Activated CD4-positive, alpha-beta memory T cell treated with anti-CD3 and anti-CD28 coated beads for 36 hours (primary cell): ENCODE data around the gene GNG14. TPM values are rescaled to one million over a fixed set of nuclear protein-coding genes. Genes with fewer than 3 reads are reported as not detected.

ENCODE experiments used
- CTCF ChIA-PET: fragments of 350-600 bp; sonication (Branson Sonifier 250); formaldehyde crosslinking; loops from one replicate; lab custom pipeline; 2021; ENCODE audit warnings: antibody characterized with exemption, inconsistent platforms; lab: Charles Lee
- POLR2A ChIA-PET: fragments of 350-600 bp; sonication (Branson Sonifier 250); formaldehyde crosslinking; loops from one replicate; lab custom pipeline; 2021; ENCODE audit warnings: antibody characterized with exemption; lab: Charles Lee
- DNase-seq: peaks from one replicate; pipeline ENCODE4 v3.0.0-alpha.2; 2020
- H3K27ac Mint-ChIP-seq: one replicate; pipeline ENCODE4 v1.8.0; 2021; ENCODE audit warnings: mixed read lengths
- H3K27me3 Mint-ChIP-seq: one replicate; pipeline ENCODE4 v1.8.0; 2021; ENCODE audit warnings: mixed read lengths
- H3K36me3 Mint-ChIP-seq: one replicate; pipeline ENCODE4 v1.8.0; 2021; ENCODE audit warnings: mixed read lengths
- H3K4me1 Mint-ChIP-seq: one replicate; pipeline ENCODE4 v1.8.0; 2021; ENCODE audit warnings: low read depth, mixed read lengths
- H3K4me3 Mint-ChIP-seq: one replicate; pipeline ENCODE4 v1.8.0; 2021; ENCODE audit warnings: mild to moderate bottlenecking, mixed read lengths
- H3K9me3 Mint-ChIP-seq: one replicate; pipeline ENCODE4 v1.8.0; 2021; ENCODE audit warnings: mixed read lengths
- intact Hi-C: fragments of 100-400 bp; cut with micrococcal nuclease; formaldehyde crosslinking; loops from one replicate; pipeline ENCODE4 v1.15.1; 2023
- total RNA-seq, 2 experiments: library from RNA; stranded (reverse); gene quantifications; one replicate each; pipeline ENCODE4 v1.2.3, GENCODE V29; 2021

The GNG14 gene
- total RNA-seq, 2 experiments from 2014 or later: not detected

DNA sequence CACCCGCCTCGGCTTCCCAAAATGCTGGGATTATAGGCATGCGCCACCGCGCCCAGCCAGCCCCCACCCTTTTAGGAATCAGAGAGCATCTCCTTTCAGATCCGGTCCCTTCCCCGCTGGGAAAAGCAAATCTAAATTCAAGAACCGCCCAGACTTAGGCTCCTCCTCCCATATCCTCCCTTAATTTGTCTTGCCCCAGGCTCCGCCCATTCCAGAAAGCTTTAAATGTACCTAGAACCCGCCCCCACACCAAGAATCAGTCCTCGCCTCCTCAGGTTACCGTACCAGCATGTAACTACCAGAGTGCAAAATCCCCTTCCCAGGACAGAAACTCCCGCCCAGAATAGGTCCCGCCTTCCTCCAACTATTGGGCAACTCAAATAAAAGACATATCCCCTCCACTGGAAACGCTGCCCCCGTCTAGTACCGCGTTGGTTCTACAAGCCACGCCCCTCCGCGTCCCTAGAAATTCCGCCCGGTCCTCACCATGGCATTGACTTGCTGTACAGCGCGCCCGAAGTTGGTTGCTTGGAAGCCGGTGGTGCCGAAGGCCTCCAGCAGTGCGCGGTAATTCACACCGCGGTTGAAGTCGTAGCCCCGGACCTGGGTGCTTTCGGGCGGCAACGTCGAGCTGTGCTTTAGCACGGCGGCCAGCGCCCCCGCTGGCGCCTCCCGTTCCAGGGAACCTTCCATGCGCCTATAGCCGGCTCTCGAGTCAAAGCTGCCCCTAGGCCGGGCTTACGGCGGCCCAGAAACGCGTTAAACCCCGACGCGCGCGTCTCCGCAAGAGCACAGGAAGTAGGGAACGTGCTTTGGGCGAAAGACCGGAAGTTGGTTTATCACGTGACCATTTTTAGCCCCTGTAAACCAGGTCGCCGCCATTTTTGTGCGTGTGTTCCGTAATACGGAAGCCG, 6.5 kb upstream of the GNG14 start, which contains the start of gene DHPS:
Gene DHPS, minus strand, starts transcription at position 807 of the 914 bp plus-strand sequence. Its CDS starts 114 bp downstream, at position 693.
- H3K27ac Mint-ChIP-seq: peak within 1 kb of the TSS; percentile 94
- no peaks in the 10 kb centered on the region for H3K9me3 Mint-ChIP-seq
- DNase-seq: peak; percentile 95
- ChIA-PET POLR2A (interaction anchor here (0.6 to 2.5 kb wide), 8 partner anchors 9 to 252 kb away, joined by 3 to 12 read pairs (median 4); partner anchors contain the start of genes FARSA, FBXW9, MAN2B1 and TNPO2), CTCF (interaction anchor here (0.7 to 1.9 kb wide), 6 partner anchors 10 to 117 kb away, joined by 3 to 9 read pairs (median 4); no protein-coding TSS in a partner anchor)
- H3K27me3 Mint-ChIP-seq: no peaks in the 10 kb centered on the region
- H3K36me3 Mint-ChIP-seq: peaks cover 23% of the 10 kb centered on the region
- H3K4me1 Mint-ChIP-seq: peaks cover 22% of the 10 kb centered on the region
- intact Hi-C loops: loop anchor here (1.0 to 5.0 kb wide), 5 partner anchors 12 to 130 kb away; partner anchors contain the start of genes FBXW9, TNPO2, ZNF490 and ZNF564
- peak within 1 kb of the TSS; percentile 95 for H3K4me3 Mint-ChIP-seq

DNA sequence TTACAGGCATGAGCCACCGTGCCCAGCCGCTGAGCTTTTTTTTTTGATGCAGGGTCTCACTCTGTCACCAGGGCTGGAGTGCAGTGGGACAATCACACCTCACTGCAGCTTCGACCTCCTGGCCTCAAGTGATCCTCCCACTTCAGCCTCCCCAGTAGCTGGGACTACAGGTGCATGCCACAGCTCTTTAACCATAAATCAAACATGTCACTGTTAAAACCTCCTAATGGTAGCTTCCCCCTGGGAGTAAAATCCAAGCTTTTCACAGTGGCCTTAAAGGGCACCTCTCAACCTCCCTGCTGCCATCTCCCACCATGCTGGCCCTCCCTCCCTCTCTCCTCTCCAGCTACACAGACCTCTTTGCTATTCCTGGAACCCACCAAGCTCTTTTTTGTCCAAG, 2.0 kb upstream of the GNG14 start:
- H3K36me3 Mint-ChIP-seq: peaks cover 4% of the 10 kb centered on the region
- CTCF ChIA-PET: interaction anchor here (0.6 to 1.4 kb wide), 7 partner anchors 8 to 139 kb away, joined by 3 to 7 read pairs (median 3); partner anchors contain the start of gene FBXW9
- no peak for DNase-seq
- intact Hi-C loops: no loop called here
- H3K27ac Mint-ChIP-seq: no peak overlapping the region
- no peak overlapping the region for H3K4me3 Mint-ChIP-seq
- H3K27me3 Mint-ChIP-seq: no peaks in the 10 kb centered on the region
- H3K4me1 Mint-ChIP-seq: peaks cover 5% of the 10 kb centered on the region
- no peaks in the 10 kb centered on the region for H3K9me3 Mint-ChIP-seq
- POLR2A ChIA-PET: no interaction called here

DNA sequence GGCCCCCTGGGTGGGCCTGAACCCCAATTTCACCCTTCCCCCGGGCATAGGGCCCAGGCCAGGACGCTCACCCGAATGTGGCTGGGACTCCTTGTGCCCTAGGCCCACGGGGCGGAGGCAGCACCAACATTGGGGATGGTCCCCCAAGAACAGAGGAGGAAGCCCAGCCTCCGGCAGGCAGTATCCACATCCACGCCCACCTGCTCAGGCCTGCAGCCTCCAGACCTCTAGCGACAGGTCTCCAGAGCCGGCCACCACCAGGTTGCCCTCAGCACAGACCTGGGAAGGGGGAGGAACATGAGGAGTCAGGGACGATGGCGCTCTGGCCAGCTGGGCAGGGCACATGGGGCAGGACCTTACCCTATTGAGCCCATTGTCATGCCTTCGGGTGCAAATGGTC, 1.2 kb downstream of the GNG14 start:
- H3K4me1 Mint-ChIP-seq: no peaks in the 10 kb centered on the region
- DNase-seq: no peak
- H3K27me3 Mint-ChIP-seq: no peaks in the 10 kb centered on the region
- intact Hi-C loops: no loop called here
- H3K36me3 Mint-ChIP-seq: no peaks in the 10 kb centered on the region
- H3K9me3 Mint-ChIP-seq: no peaks in the 10 kb centered on the region
- ChIA-PET CTCF (no interaction called here), POLR2A (no interaction called here)
- no peak overlapping the region for H3K4me3 Mint-ChIP-seq
- H3K27ac Mint-ChIP-seq: no peak overlapping the region

DNA sequence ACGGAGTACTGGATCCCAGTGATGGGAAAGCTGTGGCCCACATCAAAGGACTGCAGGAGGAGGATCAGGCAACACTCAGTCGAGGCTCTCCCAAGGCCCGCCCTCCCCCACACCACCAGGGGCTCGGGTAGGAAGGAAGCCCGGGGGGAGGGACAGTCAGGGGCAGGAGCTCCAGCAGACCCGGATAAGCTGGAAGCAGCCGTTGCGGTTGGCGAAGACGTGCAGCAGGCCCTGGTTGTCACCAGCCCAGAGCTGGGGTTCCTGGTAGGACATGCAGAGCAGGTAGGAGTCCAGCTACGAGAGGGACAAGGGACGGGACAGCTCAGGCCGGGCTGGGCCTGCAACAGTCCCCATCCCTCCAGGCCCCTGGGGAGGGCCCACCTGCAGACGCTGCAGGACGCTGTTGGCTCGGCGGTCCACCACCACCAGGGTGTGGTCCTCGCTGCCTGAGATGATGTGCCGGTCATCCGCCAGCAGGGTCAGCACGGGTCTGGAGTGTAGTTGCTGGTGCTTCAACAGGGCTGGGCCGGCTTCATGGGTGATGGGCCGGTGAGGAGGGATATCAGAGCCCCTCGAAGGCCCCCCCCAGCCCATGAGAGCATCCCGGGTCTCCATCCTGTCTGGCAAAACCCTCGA, 1.9 kb downstream of the GNG14 start:
- no peaks in the 10 kb centered on the region for H3K4me1 Mint-ChIP-seq
- H3K27me3 Mint-ChIP-seq: no peaks in the 10 kb centered on the region
- POLR2A ChIA-PET: no interaction called here
- no peak for DNase-seq
- intact Hi-C loops: no loop called here
- H3K27ac Mint-ChIP-seq: no peak overlapping the region
- no peak overlapping the region for H3K4me3 Mint-ChIP-seq
- no peaks in the 10 kb centered on the region for H3K9me3 Mint-ChIP-seq
- no peaks in the 10 kb centered on the region for H3K36me3 Mint-ChIP-seq
- CTCF ChIA-PET: interaction anchor here (0.7 kb wide), 1 partner anchor 14 kb away, joined by 3 read pairs; no protein-coding TSS in a partner anchor

DNA sequence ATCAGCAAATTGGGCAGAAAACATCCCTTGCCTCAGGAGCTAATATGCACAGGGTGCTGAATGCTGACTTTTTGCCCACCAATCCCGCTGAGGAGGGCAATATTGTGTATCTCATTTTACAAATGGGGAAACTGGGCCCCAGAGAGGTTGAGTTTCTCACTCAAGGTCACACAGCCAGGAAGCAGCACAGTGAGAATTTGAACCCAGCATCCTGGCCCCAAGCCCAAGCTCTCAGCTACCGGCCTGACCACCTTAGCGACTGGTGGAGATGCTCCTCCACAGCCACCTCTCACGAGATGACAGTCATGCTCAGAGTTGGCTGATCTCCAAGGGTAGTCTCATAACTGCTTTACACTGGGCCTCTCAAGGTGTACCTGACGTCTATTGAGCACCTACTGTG, 5.2 kb downstream of the GNG14 start:
- no peak overlapping the region for H3K27ac Mint-ChIP-seq
- no peaks in the 10 kb centered on the region for H3K27me3 Mint-ChIP-seq
- H3K4me3 Mint-ChIP-seq: no peak overlapping the region
- POLR2A ChIA-PET: no interaction called here
- DNase-seq: no peak
- CTCF ChIA-PET: interaction anchor here (0.7 kb wide), 1 partner anchor 15 kb away, joined by 3 read pairs; no protein-coding TSS in a partner anchor
- H3K36me3 Mint-ChIP-seq: peaks cover 2% of the 10 kb centered on the region
- intact Hi-C loops: no loop called here
- H3K4me1 Mint-ChIP-seq: peaks cover 11% of the 10 kb centered on the region
- H3K9me3 Mint-ChIP-seq: no peaks in the 10 kb centered on the region

DNA sequence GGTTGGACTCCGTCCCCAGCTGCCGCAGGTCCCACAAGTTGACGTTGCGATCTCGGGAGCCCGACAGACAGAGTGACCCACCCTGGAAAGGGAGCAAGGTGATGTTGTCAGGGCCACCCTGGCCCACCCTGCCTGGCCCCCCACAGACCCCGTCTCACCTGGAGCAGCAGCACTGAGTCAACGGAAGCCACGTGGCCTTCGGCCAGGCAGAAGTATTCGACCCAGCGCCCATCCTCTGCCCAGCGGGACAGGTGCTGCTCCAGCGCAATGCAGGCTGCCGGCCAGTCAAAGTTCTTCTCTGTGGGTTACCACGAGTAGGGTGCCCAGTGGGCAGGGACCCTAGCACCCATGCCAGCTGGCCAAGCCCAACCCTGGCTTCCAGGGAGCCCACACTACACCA, 6.8 kb downstream of the GNG14 start:
- POLR2A ChIA-PET: no interaction called here
- CTCF ChIA-PET: interaction anchor here (1.9 to 2.6 kb wide), 4 partner anchors 18 to 65 kb away, joined by 6 to 12 read pairs (median 11); no protein-coding TSS in a partner anchor
- Mint-ChIP-seq H3K9me3 (no peaks in the 10 kb centered on the region), H3K4me3 (peak overlapping the region; percentile 39), H3K4me1 (peaks cover 14% of the 10 kb centered on the region), H3K27me3 (no peaks in the 10 kb centered on the region), H3K36me3 (peaks cover 2% of the 10 kb centered on the region), H3K27ac (no peak overlapping the region)
- DNase-seq: no peak
- intact Hi-C loops: no loop called here

DNA sequence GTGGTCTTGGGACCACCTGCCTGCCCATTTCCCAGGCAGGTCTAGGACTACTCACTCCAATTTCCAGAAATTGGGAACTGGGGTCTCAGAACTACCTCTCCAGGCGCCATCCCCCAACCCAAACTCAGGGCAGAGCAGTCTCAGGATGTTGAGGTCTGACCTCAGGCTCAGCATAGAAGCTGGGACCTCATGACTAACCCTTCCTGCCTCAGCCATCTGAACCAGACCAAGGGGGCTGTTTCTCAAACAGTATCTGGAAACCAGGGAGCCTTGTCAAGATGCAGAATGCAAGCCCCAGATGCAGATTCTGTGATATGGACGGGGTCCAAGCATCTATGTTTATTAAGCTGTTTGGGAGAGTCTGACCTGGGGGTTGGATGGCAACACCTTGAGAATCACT, 7.3 kb downstream of the GNG14 start:
- ChIA-PET POLR2A (interaction anchor here (2.5 kb wide), 1 partner anchor 27 kb away, joined by 14 read pairs; no protein-coding TSS in a partner anchor), CTCF (interaction anchor here (0.8 to 2.6 kb wide), 6 partner anchors 19 to 153 kb away, joined by 3 to 12 read pairs (median 8); no protein-coding TSS in a partner anchor)
- intact Hi-C loops: no loop called here
- Mint-ChIP-seq H3K4me1 (peaks cover 14% of the 10 kb centered on the region), H3K9me3 (no peaks in the 10 kb centered on the region), H3K36me3 (peaks cover 2% of the 10 kb centered on the region), H3K27ac (no peak overlapping the region), H3K4me3 (peak overlapping the region; percentile 39), H3K27me3 (no peaks in the 10 kb centered on the region)
- DNase-seq: no peak

DNA sequence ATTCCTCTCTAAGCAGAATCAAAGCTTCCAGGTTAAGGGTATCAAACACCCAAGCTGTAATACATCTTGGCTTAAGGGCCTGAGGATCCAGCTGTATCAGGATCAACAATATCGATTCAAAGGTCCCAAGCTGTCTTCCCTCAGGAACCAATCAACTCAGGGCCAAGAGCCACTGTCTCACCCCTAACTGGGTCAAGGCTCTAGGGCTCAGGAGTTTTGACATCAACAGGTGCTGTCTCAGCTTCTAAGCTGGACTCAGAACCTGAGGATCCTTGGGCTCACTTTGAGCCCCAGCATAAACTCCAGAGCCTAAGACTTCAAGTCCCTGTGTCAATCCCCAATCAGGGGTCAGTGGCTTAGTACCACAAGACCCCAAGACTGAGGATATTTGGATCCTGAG, 7.7 kb downstream of the GNG14 start:
- no peaks in the 10 kb centered on the region for H3K9me3 Mint-ChIP-seq
- H3K36me3 Mint-ChIP-seq: peaks cover 2% of the 10 kb centered on the region
- no peaks in the 10 kb centered on the region for H3K27me3 Mint-ChIP-seq
- H3K27ac Mint-ChIP-seq: no peak overlapping the region
- ChIA-PET POLR2A (interaction anchor here (1.2 to 2.5 kb wide), 3 partner anchors 14 to 38 kb away, joined by 4 to 14 read pairs (median 12); partner anchors contain the start of genes DHPS and TRIR), CTCF (interaction anchor here (0.8 to 2.6 kb wide), 6 partner anchors 19 to 152 kb away, joined by 3 to 12 read pairs (median 8); no protein-coding TSS in a partner anchor)
- peak overlapping the region; percentile 84 for H3K4me3 Mint-ChIP-seq
- DNase-seq: no peak
- intact Hi-C loops: no loop called here
- peaks cover 14% of the 10 kb centered on the region for H3K4me1 Mint-ChIP-seq

DNA sequence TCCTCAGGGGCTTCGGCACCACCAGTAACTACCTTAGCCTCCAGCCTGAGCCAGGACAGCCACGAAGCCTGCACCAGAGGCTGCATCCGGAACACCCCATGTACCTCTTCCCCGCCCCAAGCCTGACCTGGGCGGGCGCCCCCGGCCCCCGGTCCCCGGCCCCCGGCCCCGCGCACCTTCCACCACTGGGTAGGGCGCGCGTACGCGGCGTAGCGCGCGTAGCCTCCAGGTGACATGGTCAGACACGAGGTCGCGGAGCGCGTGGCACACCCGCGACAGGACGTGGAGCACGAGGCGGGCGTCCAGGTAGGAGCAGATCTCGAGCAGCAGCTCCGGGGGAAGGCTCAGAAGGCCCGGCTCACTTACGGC, 8.2 kb downstream of the GNG14 start:
- Mint-ChIP-seq H3K9me3 (no peaks in the 10 kb centered on the region), H3K27ac (no peak overlapping the region), H3K4me1 (peaks cover 14% of the 10 kb centered on the region), H3K36me3 (peaks cover 6% of the 10 kb centered on the region), H3K4me3 (peak overlapping the region; percentile 84), H3K27me3 (no peaks in the 10 kb centered on the region)
- intact Hi-C loops: loop anchor here (1.0 to 2.0 kb wide), 2 partner anchors 15 to 27 kb away; partner anchors contain the start of genes DHPS and TNPO2
- peak; percentile 29 for DNase-seq
- ChIA-PET CTCF (interaction anchor here (1.0 to 2.6 kb wide), 8 partner anchors 11 to 64 kb away, joined by 3 to 12 read pairs (median 6); no protein-coding TSS in a partner anchor), POLR2A (interaction anchor here (0.6 to 2.5 kb wide), 7 partner anchors 12 to 241 kb away, joined by 3 to 14 read pairs (median 3); partner anchors contain the start of genes DHPS, GET3 and TRIR)

DNA sequence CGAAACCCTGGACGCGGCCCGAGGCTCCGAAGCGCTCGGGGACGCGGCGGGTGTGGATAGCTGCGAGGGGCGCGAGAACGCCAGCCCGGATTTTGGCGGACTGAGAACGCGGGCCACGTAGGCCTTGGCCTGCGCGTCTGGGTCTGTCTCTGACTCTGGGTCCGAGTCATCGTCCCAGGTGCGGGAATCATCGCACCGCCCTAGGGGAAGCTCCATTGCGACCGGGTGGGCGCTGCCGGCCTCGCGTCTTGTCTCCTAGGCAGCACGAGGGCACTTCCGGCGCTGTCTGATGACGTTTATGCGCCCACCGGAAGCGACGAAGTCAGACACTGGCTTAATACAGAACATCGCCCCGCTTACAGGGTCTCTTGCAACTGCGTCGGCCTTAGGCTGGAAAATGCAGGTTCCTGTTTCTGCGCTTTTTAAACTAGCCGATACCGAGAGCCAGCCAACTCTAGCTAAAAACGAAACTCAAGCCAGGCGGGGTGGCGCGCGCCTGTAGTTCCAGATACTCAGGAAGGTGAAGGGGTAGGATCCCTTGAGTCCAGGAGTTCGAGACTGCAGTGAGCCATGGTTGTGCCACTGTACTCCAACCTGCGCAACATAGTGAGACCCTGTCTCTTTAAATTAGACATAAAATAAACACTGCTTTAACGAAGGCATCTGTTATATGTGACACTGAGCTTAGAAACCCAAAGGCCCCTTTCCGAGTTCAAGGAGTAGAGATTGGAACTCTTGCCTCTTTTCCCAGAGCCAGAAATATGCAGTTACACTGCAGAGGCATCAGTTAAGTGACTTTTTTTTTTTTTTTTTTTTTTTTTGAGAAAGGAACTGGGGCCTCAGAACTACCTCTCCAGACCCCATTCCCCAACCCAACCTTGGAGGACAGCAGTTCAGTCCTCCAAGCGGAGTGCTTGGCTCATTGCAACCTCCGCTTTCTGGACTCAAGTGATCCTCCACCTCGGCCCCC, 8.9 kb downstream of the GNG14 start, which contains the start of gene FBXW9:
Gene FBXW9, minus strand, starts transcription at position 266 of the 970 bp plus-strand sequence. Its CDS starts 50 bp downstream, at position 216.
- intact Hi-C loops: loop anchor here (1.0 to 2.0 kb wide), 2 partner anchors 15 to 26 kb away; partner anchors contain the start of genes DHPS and TNPO2
- peak within 1 kb of the TSS; percentile 84 for H3K4me3 Mint-ChIP-seq
- POLR2A ChIA-PET: interaction anchor here (0.6 to 2.5 kb wide), 7 partner anchors 11 to 241 kb away, joined by 3 to 14 read pairs (median 3); partner anchors contain the start of genes DHPS, GET3 and TRIR
- peaks cover 14% of the 10 kb centered on the region for H3K4me1 Mint-ChIP-seq
- H3K27ac Mint-ChIP-seq: peak within 1 kb of the TSS; percentile 87
- no peaks in the 10 kb centered on the region for H3K9me3 Mint-ChIP-seq
- H3K27me3 Mint-ChIP-seq: no peaks in the 10 kb centered on the region
- H3K36me3 Mint-ChIP-seq: peaks cover 11% of the 10 kb centered on the region
- CTCF ChIA-PET: interaction anchor here (1.0 to 2.6 kb wide), 9 partner anchors 11 to 63 kb away, joined by 3 to 12 read pairs (median 5); no protein-coding TSS in a partner anchor
- peak; percentile 98 for DNase-seq
